ENCODE results near the gene TECPR2. TPM values are rescaled to one million over a fixed set of nuclear protein-coding genes. Genes with fewer than 3 reads are reported as not detected.

Gene TECPR2
- total RNA-seq, 6 donors from 2014 or later: 16.3 to 71.2 (median 24.6) TPM

DNA sequence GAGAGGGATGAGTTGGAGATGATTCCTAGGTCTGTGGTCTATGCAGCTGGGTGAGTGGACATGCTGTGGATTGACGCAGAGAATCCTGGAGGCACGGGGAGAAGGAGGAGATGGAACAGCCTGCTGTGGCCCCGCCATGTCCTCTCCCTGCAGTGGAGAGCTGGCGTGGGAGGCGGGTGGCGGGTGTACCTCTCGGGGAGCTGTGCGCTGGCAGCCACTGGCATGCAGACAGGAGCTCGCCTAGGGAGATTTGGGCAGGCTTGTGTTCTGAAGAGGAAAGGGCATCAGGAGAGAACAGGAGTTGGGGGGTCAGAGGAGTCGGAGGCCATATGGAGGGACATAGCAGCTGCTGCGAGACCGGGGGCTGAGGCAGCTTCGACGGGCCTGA is 56.1 kb downstream of the TECPR2 start:
- Histone ChIP-seq H3K4me1 (no peaks in the 10 kb centered on the region), H3K27me3 (no peaks in the 10 kb centered on the region), H3K4me3 (no peak overlapping the region), H3K36me3 (peaks cover 0 to 35% (median 16%) of the 10 kb centered on the region in 4 donors), H3K9me3 (no peaks in the 10 kb centered on the region), H3K27ac (no peak overlapping the region)
- TF ChIP-seq POLR2AphosphoS5 (IDR thresholded peaks at IDR 0.05) (no peak), EP300 (IDR thresholded peaks at IDR 0.05) (no peak), POLR2A (IDR thresholded peaks at IDR 0.05) (no peak)
- TF ChIP-seq, protein P1, sequence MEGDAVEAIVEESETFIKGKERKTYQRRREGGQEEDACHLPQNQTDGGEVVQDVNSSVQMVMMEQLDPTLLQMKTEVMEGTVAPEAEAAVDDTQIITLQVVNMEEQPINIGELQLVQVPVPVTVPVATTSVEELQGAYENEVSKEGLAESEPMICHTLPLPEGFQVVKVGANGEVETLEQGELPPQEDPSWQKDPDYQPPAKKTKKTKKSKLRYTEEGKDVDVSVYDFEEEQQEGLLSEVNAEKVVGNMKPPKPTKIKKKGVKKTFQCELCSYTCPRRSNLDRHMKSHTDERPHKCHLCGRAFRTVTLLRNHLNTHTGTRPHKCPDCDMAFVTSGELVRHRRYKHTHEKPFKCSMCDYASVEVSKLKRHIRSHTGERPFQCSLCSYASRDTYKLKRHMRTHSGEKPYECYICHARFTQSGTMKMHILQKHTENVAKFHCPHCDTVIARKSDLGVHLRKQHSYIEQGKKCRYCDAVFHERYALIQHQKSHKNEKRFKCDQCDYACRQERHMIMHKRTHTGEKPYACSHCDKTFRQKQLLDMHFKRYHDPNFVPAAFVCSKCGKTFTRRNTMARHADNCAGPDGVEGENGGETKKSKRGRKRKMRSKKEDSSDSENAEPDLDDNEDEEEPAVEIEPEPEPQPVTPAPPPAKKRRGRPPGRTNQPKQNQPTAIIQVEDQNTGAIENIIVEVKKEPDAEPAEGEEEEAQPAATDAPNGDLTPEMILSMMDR (IDR thresholded peaks at IDR 0.05): no peak
- no peak for ATAC-seq (ENCODE audit: low FRiP score in 2 of 2)
- no peak for DNase-seq
- WGBS, 2 donors: 96 to 99% methylated on average over 13 to 14 of the region's 14 CpGs

DNA sequence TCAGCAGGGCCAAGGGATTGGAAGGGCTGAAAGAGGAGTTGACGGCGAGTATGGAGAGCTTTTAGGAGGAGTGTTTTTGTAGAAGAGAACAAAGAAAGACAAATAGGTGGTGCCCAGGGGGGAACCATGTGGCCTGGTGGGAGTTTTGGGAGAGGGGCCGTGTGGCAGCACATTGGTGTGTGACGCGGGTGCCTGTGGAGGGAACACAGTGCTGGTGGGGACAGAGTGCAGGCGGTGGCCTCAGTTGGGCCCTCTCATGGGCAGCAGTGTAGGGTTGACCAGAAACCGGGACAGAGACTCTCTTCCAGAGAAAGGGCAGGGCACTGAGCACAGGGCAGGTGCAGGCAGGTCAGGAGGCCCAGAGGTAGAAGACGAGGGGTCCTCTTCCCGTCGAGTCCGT is 56.5 kb downstream of the TECPR2 start:
- WGBS, 2 donors: 94 to 96% methylated on average over 11 of the region's 11 CpGs
- no peak for ATAC-seq (ENCODE audit: low FRiP score in 2 of 2)
- H3K27ac ChIP-seq: no peak overlapping the region
- H3K9me3 ChIP-seq: no peaks in the 10 kb centered on the region
- no peak for DNase-seq
- H3K27me3 ChIP-seq: no peaks in the 10 kb centered on the region
- peaks cover 0 to 31% (median 16%) of the 10 kb centered on the region in 4 donors for H3K36me3 ChIP-seq
- no peak overlapping the region for H3K4me3 ChIP-seq
- no peaks in the 10 kb centered on the region for H3K4me1 ChIP-seq
- TF ChIP-seq EP300 (IDR thresholded peaks at IDR 0.05) (no peak), POLR2A (IDR thresholded peaks at IDR 0.05) (no peak), POLR2AphosphoS5 (IDR thresholded peaks at IDR 0.05) (no peak)
- TF ChIP-seq, protein P1 (IDR thresholded peaks at IDR 0.05): no peak

DNA sequence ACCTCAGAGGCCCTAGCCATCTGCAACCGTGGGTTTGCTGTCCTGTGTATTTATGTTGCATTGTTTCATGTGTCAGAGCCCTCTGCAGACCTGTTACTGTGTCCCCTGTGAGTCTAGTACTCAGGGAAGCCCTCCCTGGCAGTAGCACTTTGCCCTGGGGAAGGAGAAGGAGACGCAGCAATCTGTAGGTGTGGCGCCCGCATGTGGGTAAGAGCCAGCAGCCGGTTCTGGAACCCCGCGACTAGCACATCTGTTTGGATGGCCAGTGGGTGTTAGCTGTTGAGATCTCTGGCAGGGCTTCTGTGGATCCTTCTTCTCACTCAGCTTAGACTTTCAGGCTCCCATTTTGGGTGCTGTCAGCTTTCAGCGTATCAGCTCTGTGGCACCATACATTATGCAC is 57.0 kb downstream of the TECPR2 start:
- 91 to 96% methylated on average over 6 to 8 of the region's 8 CpGs for WGBS, 2 donors
- H3K27ac ChIP-seq: no peak overlapping the region
- DNase-seq: no peak
- H3K4me3 ChIP-seq: no peak overlapping the region
- H3K4me1 ChIP-seq: no peaks in the 10 kb centered on the region
- H3K36me3 ChIP-seq: peaks cover 0 to 28% (median 11%) of the 10 kb centered on the region in 4 donors
- no peaks in the 10 kb centered on the region for H3K9me3 ChIP-seq
- no peak for ATAC-seq (ENCODE audit: low FRiP score in 2 of 2)
- no peak for TF ChIP-seq POLR2A (IDR thresholded peaks at IDR 0.05)
- TF ChIP-seq EP300 (IDR thresholded peaks at IDR 0.05): no peak
- TF ChIP-seq, protein P1 (IDR thresholded peaks at IDR 0.05): no peak
- TF ChIP-seq POLR2AphosphoS5 (IDR thresholded peaks at IDR 0.05): no peak
- no peaks in the 10 kb centered on the region for H3K27me3 ChIP-seq

DNA sequence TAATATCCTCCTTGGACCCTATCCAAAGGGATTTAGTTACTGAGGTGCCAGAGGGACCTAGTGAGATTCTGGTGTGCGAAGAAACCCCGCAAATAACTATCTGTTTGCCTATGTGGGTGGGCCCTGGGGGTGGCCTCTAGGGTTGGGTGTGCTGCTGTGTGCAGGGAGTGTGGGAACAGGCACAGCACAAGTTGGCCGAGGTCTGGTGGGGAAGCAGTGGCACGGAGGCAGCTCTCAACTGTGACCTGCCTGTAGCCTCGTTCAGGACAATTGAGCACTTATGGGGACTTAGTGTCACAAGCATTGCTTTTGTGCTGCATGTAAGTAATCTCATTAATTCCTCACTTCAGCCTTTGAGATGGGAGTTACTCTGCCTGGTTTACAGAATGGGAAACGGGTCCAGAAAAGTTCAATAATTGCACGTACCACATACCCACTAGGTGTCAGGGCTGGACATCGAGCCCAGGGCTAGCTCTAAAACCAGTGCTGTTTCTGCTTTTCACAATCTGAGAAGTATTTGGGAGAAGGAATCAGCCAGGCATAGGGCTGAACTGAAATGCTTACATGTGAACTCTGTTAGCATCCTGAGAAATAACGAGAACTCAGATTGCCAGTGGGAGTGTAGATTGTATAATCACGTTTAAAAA is 58.8 kb downstream of the TECPR2 start:
- Histone ChIP-seq H3K4me1 (no peaks in the 10 kb centered on the region), H3K27ac (no peak overlapping the region), H3K4me3 (no peak overlapping the region), H3K9me3 (no peaks in the 10 kb centered on the region), H3K27me3 (no peaks in the 10 kb centered on the region), H3K36me3 (peaks cover 0 to 23% (median 4%) of the 10 kb centered on the region in 4 donors)
- DNase-seq: no peak
- WGBS, 2 donors: 90% methylated on average over 10 of the region's 10 CpGs
- no peak for ATAC-seq (ENCODE audit: low FRiP score in 2 of 2)
- TF ChIP-seq POLR2A (IDR thresholded peaks at IDR 0.05) (no peak), POLR2AphosphoS5 (IDR thresholded peaks at IDR 0.05) (no peak), EP300 (IDR thresholded peaks at IDR 0.05) (no peak)
- TF ChIP-seq, protein P1 (IDR thresholded peaks at IDR 0.05): no peak

DNA sequence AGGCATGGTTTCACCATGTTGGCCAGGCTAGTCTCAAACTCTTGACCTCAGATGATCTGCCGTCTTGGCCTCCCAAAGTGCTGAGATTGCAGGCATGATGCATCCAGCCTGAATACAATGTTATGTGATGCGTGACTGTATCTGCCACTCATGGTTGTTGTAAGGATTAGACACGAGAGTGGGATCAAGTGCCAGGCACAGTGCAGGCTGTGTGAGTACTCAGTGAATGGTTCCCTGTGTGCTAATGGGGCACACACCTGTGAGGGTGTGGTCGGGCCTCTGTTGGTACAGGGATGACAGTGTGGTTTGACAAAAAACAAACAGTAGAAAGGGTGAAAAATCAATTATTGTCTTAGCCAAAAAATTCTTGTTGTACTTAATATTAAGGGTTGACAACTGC is 61.8 kb downstream of the TECPR2 start:
- Histone ChIP-seq H3K36me3 (peaks cover 0 to 32% (median 11%) of the 10 kb centered on the region in 4 donors), H3K4me1 (peaks cover 0 to 7% (median 1%) of the 10 kb centered on the region in 4 donors), H3K27ac (no peak overlapping the region), H3K9me3 (no peaks in the 10 kb centered on the region), H3K4me3 (no peak overlapping the region), H3K27me3 (no peaks in the 10 kb centered on the region)
- no peak for DNase-seq
- WGBS, 2 donors: 85 to 91% methylated on average over 4 of the region's 4 CpGs
- TF ChIP-seq EP300 (IDR thresholded peaks at IDR 0.05): no peak
- no peak for TF ChIP-seq POLR2AphosphoS5 (IDR thresholded peaks at IDR 0.05)
- TF ChIP-seq POLR2A (IDR thresholded peaks at IDR 0.05): no peak
- TF ChIP-seq, protein P1 (IDR thresholded peaks at IDR 0.05): no peak
- ATAC-seq (ENCODE audit: low FRiP score in 2 of 2): no peak
